Aorta (tissue), 5 donors: ENCODE measurements around the gene FAM241B. TPM values are rescaled to one million over a fixed set of nuclear protein-coding genes. Genes with fewer than 3 reads are reported as not detected.

Experiments
- ATAC-seq: fragments of 200-7000 bp; cut with Tn5 transposase; one replicate; pipeline ENCODE4 v1.9.1; 2022; ENCODE audit warnings: moderate library complexity; ENCODE audit not compliant: low FRiP score
- DNase-seq, 2 donors: peaks; one replicate each; pipeline ENCODE4 v3.0.0-alpha.2; 2020
- H3K27ac ChIP-seq, 2 donors: one replicate each; pipeline ENCODE4 v1.5.1; 2013; ENCODE audit warnings: low read length in 2 of 2, mild to moderate bottlenecking in 2 of 2, moderate library complexity in 2 of 2, control low read depth in 1 of 2, inconsistent platforms in 1 of 2, low read depth in 1 of 2
- H3K27me3 ChIP-seq, 2 donors: one replicate each; pipeline ENCODE4 v1.6.1; 2013; ENCODE audit warnings: control low read depth in 1 of 2, low read length in 1 of 2, mild to moderate bottlenecking in 1 of 2, moderate library complexity in 1 of 2; ENCODE audit not compliant: insufficient read depth in 2 of 2, control insufficient read depth in 1 of 2
- H3K36me3 ChIP-seq, 2 donors: one replicate each; pipeline ENCODE4 v1.6.1; 2013; ENCODE audit warnings: control low read depth in 1 of 2, low read length in 1 of 2, mild to moderate bottlenecking in 1 of 2; ENCODE audit not compliant: insufficient read depth in 2 of 2, control insufficient read depth in 1 of 2
- H3K4me1 ChIP-seq, 2 donors: one replicate each; pipeline ENCODE4 v1.6.1; 2013; ENCODE audit warnings: low read length in 2 of 2, control low read depth in 1 of 2, mild to moderate bottlenecking in 1 of 2, moderate library complexity in 1 of 2; ENCODE audit not compliant: insufficient read depth in 2 of 2, control insufficient read depth in 1 of 2
- H3K4me3 ChIP-seq, 2 donors: one replicate each; pipeline ENCODE4 v1.5.1; 2013; ENCODE audit warnings: low read length in 2 of 2, control low read depth in 1 of 2, mild to moderate bottlenecking in 1 of 2
- H3K9me3 ChIP-seq: one replicate; pipeline ENCODE4 v1.6.1; 2013; ENCODE audit warnings: mild to moderate bottlenecking, low read length; ENCODE audit not compliant: control insufficient read depth
- WGBS, 2 donors: extraction: QIAGEN DNeasy Blood & Tissue Kit; methylation state at CpG; one replicate each; pipeline ENCODE4 v1.1.7; 2013; 5-methylcytosine and 5-hydroxymethylcytosine counted together
- intact Hi-C, 2 donors: fragments of 100-400 bp; cut with DNase I; formaldehyde crosslinking; loops; one replicate each; pipeline versions ENCODE4 v1.14.2 to v1.15.0; 2022
- polyA plus RNA-seq, 2 donors: library from polyadenylated mRNA; stranded (reverse); fragments of 200-250 nt; gene quantifications; one replicate each; pipeline ENCODE4 v1.2.3, GENCODE V29; 2013
- total RNA-seq, 2 donors: library from RNA; stranded (reverse); fragmentation: NEBNext Ultra II Directional; extraction: Animal tissue kit (Norgen Biotek cat#: 25700); gene quantifications; one replicate each; pipeline ENCODE4 v1.2.1, GENCODE V29; 2021
- donor health status: healthy with polysubstance abuse.
- donor health status: Bipolar disorder and iron deficiency.
- donor health status: DM: no; HTN: no; CAD: no.
- donor health status: DM: no; HTN: no; CAD: no.
- donor health status: DM: yes; HTN: yes; CAD: no.

FAM241B gene
- total and polyA plus RNA-seq, 4 donors = 4.7 to 10.6 (median 8.3) TPM

GRCh38 chr10:69650589-69651261 is 20.7 kb downstream of the FAM241B start:
- intact Hi-C loops = no loop called here
- no peak for ATAC-seq
- Histone ChIP-seq H3K4me3 (no peak overlapping the region), H3K27me3 (no peaks in the 10 kb centered on the region), H3K4me1 (no peaks in the 10 kb centered on the region), H3K9me3 (no peaks in the 10 kb centered on the region), H3K36me3 (no peaks in the 10 kb centered on the region), H3K27ac (no peak overlapping the region)
- 83 to 88% methylated on average over 13 of the region's 13 CpGs for WGBS, 2 donors
- peak in 1 of 2 donors; percentile 54 for DNase-seq

- Histone ChIP-seq H3K27me3 (no peaks in the 10 kb centered on the region), H3K9me3 (no peaks in the 10 kb centered on the region), H3K4me3 (no peak overlapping the region), H3K27ac (no peak overlapping the region), H3K4me1 (no peaks in the 10 kb centered on the region), H3K36me3 (no peaks in the 10 kb centered on the region)
- WGBS, 2 donors = 84 to 92% methylated on average over 9 of the region's 9 CpGs
- ATAC-seq (no peak), DNase-seq (no peak)
- intact Hi-C loops = no loop called here
Observed at GRCh38 chr10:69651362-69651761, 21.3 kb downstream of the FAM241B start.

GRCh38 chr10:69652111-69652856 is 22.2 kb downstream of the FAM241B start:
- DNase-seq = no peak
- intact Hi-C loops = no loop called here
- Histone ChIP-seq H3K27me3 (no peaks in the 10 kb centered on the region), H3K27ac (no peak overlapping the region), H3K4me3 (no peak overlapping the region), H3K4me1 (no peaks in the 10 kb centered on the region), H3K9me3 (no peaks in the 10 kb centered on the region), H3K36me3 (no peaks in the 10 kb centered on the region)
- ATAC-seq = no peak
- 93 to 96% methylated on average over 14 of the region's 14 CpGs for WGBS, 2 donors

GRCh38 chr10:69652857-69653199 is 22.8 kb downstream of the FAM241B start:
- intact Hi-C loops = no loop called here
- DNase-seq = no peak
- no peaks in the 10 kb centered on the region for H3K9me3 ChIP-seq
- H3K36me3 ChIP-seq = no peaks in the 10 kb centered on the region
- no peak for ATAC-seq
- 94 to 96% methylated on average over 3 of the region's 3 CpGs for WGBS, 2 donors
- no peaks in the 10 kb centered on the region for H3K4me1 ChIP-seq
- H3K4me3 ChIP-seq = no peak overlapping the region
- H3K27me3 ChIP-seq = no peaks in the 10 kb centered on the region
- H3K27ac ChIP-seq = no peak overlapping the region

DNA sequence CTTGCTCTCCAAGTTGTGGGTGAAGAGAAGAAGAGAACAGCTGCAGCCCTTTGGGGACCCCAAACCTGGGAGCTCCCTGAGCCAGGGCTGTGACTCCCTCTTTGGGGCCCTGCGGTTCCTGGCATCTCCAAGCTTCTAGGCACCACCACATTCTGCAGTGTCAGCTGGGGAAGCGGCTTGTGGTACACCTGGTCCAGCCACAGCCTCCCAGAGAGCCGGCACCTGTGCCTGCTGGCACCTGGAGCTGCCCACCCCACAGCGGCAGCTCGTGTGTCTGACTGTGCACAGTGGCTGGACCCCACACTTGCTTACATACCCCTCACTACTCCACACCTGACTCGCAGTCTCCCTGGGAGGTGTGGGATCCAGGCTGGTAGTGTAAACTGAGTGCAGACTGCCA is 23.5 kb downstream of the FAM241B start:
- DNase-seq (no peak), ATAC-seq (no peak)
- no peaks in the 10 kb centered on the region for H3K36me3 ChIP-seq
- H3K27me3 ChIP-seq = no peaks in the 10 kb centered on the region
- intact Hi-C loops = no loop called here
- WGBS, 2 donors = 94 to 95% methylated on average over 6 of the region's 6 CpGs
- no peaks in the 10 kb centered on the region for H3K9me3 ChIP-seq
- no peaks in the 10 kb centered on the region for H3K4me1 ChIP-seq
- H3K27ac ChIP-seq = no peak overlapping the region
- H3K4me3 ChIP-seq = no peak overlapping the region

- Histone ChIP-seq H3K27ac (no peak overlapping the region), H3K9me3 (no peaks in the 10 kb centered on the region), H3K36me3 (no peaks in the 10 kb centered on the region), H3K4me1 (no peaks in the 10 kb centered on the region), H3K27me3 (no peaks in the 10 kb centered on the region), H3K4me3 (no peak overlapping the region)
- no peak for DNase-seq
- no peak for ATAC-seq
- intact Hi-C loops = no loop called here
- 85% methylated on average over 20 of the region's 20 CpGs for WGBS, 2 donors
Observed at GRCh38 chr10:69655124-69655867, 25.2 kb downstream of the FAM241B start.

DNA sequence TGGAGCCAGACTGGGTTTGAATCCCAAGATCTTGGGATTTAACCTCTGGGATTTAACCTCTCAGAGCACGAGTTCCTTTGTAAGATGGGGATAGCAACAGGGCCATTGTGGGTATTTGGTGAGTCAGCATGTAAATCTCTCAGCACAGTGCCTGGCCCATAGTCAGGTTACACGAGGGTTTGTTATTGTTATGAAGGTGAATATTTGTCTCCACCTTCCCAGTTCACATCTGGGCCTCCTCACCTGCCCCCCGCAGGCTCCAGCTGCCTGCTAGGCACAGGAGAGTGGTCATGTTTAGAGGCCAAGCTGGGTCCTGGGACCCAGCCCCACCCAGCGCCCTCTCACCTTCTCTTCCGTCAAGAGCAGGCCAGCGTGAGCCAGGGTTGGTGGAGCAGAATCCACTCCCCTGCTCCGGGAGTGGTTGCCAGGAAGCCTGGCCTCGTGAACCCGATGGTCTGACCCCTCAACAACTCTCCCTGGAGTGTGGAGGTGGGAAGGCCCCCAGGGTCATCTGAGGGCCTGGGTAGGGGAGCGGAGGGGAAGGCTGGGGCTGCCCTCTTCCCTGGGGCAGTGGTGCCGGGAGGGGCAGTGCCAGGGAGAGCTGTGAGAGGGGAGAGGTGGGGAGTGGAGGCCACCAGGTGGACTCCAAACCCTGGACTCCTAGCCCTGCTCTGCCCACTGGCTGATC is 26.0 kb downstream of the FAM241B start:
- Histone ChIP-seq H3K9me3 (no peaks in the 10 kb centered on the region), H3K27me3 (no peaks in the 10 kb centered on the region), H3K36me3 (no peaks in the 10 kb centered on the region), H3K27ac (no peak overlapping the region), H3K4me3 (no peak overlapping the region), H3K4me1 (no peaks in the 10 kb centered on the region)
- DNase-seq (no peak), ATAC-seq (no peak)
- 87 to 90% methylated on average over 11 of the region's 11 CpGs for WGBS, 2 donors
- intact Hi-C loops = no loop called here

GRCh38 chr10:69656742-69657269 is 26.8 kb downstream of the FAM241B start:
- intact Hi-C loops = no loop called here
- Histone ChIP-seq H3K27ac (no peak overlapping the region), H3K36me3 (no peaks in the 10 kb centered on the region), H3K4me1 (no peaks in the 10 kb centered on the region), H3K9me3 (no peaks in the 10 kb centered on the region), H3K4me3 (no peak overlapping the region), H3K27me3 (no peaks in the 10 kb centered on the region)
- no peak for ATAC-seq
- 56 to 69% methylated on average over 5 of the region's 5 CpGs for WGBS, 2 donors
- no peak for DNase-seq
